GM19397 (cell line): ENCODE results near the gene ZMIZ1.

ENCODE experiments used
- ATAC-seq: cut with Tn5 transposase; IDR thresholded peaks from one replicate; pipeline ENCODE4 v1.9.1; 2021; ENCODE audit warnings: mild to moderate bottlenecking, moderate library complexity; ENCODE audit not compliant: unreplicated experiment

The ZMIZ1 gene

DNA sequence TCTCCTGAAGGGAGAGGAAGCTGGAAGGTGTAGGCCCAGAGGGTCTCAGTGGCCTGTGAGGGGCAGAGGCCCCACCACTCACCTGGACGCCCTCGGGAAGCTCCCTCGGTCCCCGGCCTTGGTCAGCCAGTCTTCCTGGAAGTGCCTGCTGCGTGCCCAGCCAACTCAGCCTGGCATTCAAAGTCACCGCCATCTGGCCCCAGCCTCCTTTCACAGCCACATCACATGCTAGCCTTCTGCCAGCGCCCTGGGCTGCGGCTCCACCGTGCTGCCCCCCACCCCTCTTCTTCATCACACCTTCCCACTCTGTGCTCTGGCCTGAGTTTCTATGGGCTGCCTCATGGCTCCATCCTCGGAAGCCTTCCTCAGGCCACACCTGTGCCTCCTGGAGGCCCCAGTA lies 98.0 kb downstream of the ZMIZ1 start:
- no peak for ATAC-seq

DNA sequence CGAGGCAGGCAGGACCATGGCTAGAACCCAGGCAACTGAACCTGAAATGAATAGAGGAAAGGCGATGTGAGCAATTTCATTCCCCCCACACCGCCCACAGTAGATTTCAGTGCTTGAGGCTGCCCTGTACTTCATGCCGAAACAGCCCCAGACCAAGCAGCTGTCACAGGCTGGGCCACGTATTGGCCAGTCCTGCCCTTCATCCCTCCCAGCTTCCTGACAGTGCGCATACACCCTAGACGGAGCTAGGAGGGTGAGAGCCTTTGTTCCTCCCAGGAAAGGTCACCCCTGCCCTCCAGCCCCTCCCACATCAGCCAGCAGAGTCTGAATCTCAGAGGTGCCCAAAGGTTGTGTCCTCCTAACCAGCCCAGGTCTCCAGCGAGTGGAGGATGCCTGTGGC lies 98.8 kb downstream of the ZMIZ1 start:
- no peak for ATAC-seq

DNA sequence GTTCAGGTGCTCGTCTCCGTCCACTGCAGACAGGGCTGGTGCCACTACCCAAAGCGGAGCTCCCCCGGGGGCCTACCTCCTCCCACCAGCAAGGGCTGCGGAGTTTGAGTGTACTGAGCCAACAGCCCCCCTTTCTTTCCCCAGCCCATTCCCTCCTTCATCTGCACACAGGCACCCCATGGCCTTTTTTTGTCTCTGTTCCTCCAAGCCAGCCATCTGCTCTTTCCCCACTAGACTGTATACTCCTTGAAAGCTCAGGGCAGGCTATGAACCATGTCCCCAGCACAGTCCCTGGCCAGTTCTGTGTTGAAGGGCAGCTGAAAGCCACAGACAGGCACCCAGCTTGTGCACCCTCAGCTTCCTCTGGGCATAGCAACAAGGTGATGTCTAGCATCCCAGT lies 99.4 kb downstream of the ZMIZ1 start:
- ATAC-seq, result no peak

DNA sequence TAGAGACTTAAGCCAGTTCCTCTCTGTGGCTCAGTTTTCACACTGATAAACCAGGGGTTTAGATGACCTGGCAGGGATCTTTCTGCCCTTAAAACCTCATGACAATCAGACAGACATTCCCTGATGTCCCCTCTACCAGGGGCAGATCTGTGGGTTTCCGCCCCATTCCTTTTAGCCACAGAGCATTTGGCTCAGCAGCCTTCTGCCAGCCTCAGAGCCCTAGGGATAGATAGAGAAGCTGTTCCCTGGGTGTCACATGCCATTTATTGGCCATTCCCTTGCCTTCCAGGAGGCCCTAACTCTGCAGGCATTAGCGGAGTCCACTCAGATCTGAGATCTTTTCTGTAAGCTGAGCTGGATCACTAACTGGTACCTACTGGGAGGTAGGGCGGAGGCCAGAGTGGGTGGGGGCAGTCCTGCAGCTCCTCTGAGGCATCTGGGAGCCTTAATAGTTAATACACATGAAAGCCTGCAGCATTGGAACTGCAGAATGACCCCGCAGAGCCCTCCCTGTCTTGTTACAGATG lies 101.5 kb downstream of the ZMIZ1 start:
- no peak for ATAC-seq

DNA sequence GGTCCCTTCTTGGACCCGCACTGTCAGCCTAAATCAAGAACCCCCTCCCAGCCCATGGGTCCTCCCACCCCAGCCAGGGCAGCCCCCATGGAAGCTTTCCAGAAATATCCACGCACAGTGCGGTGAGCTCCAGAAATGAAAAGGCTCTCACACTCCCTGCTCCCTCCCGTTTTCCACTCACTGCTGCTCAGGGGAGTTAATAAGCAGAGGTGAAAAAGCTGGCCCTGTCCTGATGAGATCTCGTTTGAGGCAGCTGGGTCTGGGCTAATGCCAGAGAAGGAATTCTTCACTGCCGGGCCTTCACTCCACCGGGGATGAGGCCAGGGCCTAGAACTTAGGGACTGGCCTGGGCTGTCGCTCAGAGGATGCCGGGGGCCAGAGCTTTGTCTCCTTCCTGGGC lies 102.2 kb downstream of the ZMIZ1 start:
- no peak for ATAC-seq

DNA sequence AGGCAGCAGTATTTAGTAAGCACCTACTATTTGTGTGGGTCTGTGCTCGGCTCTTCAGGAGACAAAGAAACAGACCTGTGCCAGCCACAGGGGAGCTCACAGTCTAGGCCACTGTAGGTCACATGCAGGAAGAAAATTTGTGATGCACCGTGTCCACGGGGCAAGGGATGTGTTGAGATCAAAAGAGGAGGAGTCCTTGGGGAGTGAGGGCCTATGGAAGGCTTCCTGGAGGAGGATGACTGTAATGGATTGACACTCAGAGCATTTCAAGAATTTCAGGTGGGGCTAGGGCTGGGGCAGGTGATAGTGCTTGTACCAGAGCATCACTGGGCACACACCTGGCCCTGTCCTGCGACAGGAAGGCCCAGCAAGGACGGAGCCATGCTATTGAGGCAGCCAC lies 102.7 kb downstream of the ZMIZ1 start:
- no peak for ATAC-seq

DNA sequence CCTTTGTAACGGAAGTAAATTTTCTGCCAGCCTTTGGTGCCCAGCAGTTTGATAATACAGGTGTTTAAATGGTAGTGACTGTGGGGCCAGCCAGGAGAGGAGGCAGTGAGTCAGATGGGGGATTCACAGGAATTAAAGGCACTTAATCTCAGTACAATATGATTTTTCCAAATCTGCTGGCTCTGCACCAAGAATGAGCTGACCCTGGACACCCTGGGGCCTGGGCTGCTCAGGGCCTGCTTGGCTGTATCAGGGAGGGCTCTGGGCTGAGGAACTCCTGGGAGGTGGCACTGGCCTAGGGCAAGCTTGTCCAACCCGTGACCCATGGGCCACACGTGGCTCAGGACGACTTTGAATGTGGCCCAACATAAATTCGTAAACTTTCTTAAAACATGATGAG lies 104.1 kb downstream of the ZMIZ1 start:
- ATAC-seq, result no peak

DNA sequence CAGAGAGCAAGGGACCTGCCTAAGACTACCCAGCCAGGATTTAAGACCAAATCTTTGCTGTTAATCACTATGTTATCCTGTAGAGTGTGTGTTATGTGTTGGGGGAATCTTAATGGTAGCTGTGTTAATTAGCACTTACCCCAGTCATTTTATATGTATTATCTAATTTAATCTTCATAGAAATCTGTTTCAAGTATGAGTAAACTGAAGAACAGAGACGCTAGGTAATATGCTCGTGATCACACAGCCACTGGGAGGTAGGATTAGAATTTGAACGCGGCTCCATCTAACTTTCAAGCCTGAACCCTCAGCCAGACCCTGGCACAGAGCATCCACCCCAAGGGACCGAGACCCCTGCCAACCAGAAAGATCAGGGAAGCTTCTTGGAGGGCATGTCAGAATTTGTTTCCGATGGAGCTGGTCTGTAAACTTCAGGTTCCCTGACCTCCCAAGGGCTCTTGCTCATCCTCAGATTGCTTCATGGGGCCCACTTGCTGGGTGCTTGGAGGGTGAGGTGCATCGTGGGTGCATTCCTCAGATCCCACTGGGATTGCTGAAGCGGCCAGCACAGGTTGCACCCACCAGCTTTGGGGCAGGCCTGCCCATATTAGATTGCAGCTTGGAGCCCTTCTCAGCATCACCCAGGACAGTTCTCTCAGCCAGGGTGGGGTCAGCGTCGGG lies 105.0 kb downstream of the ZMIZ1 start:
- no peak for ATAC-seq

DNA sequence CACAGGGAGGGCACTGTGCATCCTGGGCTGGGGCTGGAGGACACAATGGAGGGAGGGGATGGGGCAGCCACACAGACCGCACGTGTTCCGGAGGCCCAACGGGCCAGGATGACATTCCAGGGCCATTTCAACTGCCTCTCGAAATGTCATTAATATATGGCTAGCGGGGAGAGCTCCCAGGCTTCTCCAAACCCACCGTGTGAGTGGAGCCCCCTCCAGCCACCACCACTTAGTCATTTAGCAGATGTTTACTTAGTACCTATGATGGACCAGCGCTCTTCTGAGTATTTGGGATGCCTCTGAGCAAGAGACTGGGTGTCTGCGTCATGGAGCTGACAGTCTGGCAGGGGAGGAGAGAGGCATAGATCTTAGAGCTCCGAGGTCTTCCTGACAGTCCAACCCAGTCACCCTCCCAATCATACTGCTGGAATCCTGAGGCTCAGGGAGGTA lies 107.3 kb downstream of the ZMIZ1 start:
- no peak for ATAC-seq

DNA sequence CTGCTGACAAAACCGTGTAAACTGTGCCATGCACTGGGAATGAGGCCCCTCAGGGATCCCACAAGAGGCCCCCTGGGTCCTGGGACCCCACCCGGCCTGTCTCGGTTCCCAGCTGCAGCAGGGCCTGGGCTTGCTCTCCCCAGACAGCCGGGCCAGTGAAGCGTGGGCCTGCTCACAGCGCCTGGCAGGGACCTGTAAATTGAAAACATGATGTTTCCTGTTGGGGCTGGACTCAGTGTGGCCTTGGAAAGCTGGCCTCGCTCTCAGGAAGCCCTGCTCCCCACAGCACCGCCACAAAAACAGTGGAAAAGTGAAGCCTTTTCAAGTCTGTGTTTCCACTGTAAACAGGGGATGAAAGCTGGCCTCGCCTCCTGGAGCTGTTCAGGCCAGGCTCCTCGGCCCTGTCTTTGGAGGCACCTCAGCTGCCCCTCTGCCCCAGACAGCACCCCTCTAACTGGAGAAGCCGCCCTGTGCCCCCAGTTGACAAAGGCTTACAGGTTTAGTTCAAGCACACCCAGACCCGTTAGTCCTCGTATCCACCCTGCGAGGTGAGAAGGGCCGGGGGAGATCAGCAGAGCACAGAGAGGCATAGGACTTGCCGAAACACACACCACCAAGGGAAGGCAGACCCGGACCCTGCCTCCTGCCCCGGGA lies 108.3 kb downstream of the ZMIZ1 start:
- no peak for ATAC-seq

DNA sequence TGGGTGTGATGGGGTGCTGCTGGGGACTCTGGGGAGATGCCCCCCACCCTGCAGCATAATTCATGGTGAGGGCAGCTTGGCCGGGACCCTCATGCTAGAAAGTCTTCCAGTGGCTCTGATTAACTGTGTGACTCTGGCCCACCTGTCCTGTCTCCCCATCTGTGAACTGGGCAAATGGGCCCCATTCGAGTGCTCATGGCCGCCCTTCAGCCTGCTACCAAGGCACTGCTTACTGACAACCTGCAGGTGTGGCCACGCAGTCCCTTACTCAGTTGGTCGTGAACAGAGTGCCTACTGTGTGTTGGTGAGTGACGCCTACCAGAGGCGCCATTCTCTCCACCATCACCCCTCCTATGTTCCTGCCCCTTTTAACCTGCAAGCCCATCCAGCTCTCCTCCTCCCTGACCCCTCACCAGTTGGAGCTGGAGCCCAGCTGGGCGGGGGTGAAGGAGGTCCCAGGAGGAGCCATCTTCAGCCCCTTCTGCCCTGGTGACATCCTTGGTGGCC lies 109.4 kb downstream of the ZMIZ1 start:
- no peak for ATAC-seq

DNA sequence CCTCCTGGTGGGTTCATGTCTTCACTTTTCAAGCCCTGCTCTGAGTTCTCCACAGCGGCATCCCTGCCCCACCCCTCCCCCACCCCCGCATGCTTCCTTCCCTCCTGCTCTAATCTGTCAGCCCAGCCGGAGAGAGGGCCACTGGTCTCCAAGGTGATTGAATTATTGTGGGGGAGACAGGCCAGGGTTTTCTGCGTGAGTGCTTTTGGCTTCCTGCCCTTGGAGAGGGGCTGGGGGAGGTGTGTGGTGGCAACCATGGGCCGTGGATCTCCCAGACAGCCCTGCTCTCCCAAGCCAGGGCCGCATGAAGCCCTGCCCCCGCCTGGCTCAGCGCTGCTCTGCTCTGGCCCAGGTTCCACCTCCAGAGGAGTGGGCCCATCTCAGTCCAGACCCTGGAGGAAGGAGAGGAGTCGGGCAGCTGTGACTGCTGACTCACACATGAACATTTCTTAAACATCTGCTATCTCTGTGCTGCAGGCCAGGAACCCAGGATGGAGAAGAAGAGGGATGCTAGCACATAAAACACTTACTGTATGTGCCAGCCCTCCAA lies 109.9 kb downstream of the ZMIZ1 start:
- ATAC-seq, result no peak

DNA sequence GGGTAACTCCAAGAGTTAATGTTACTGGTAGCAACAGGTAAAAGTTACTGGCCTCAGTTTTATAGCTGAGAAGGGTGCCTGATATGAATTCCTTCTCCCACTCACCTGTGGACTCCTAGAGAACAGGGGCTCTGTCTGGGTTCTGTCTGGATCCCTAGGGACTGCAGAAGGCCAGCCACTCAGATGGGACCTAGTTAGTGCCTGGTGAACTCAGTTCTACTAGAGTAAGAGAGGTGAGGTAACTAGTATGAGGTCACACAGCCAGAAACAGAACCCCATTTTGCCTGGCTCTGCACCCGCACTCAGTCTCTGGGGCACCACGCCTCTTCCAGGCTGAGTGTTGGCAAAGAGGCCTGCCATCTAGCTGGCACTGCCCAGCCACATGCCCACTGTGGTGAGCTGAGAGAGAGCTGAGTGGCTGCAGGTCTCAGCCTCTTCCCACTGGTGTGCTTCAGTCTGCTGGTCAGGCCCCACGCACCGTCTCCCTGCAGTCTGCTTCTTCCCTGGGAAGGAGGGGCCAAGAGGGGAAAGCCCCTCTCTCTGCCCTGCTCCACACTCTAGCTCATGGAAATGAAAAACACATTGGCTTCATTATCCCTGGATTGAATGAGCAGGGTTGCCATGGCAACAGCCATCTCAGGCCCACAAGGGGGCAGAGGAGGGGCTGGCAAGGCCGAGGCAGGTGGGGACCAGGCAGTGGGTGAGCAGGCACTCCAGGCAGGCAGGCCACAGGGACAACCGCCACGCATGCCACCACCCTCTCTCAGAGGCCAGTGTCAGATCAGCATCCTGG lies 110.6 kb downstream of the ZMIZ1 start:
- ATAC-seq, result no peak

DNA sequence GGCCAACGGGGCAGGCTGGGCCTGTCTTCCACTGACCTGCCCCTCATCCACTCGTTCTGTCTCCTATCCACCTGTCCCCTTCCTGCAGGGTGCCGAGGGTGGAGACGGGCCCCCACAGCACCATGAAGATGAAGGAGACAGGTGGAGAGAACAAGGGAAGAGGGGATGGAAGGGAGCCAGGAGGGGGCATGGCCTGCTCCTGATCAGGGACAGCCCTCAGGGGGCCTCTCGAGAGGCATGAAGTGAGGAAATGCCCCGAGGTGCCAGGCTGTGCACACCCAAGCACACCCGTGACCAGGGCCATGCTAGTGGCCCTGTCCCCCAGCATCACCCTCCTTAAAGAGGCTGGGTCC lies 111.2 kb downstream of the ZMIZ1 start:
- ATAC-seq, result no peak

DNA sequence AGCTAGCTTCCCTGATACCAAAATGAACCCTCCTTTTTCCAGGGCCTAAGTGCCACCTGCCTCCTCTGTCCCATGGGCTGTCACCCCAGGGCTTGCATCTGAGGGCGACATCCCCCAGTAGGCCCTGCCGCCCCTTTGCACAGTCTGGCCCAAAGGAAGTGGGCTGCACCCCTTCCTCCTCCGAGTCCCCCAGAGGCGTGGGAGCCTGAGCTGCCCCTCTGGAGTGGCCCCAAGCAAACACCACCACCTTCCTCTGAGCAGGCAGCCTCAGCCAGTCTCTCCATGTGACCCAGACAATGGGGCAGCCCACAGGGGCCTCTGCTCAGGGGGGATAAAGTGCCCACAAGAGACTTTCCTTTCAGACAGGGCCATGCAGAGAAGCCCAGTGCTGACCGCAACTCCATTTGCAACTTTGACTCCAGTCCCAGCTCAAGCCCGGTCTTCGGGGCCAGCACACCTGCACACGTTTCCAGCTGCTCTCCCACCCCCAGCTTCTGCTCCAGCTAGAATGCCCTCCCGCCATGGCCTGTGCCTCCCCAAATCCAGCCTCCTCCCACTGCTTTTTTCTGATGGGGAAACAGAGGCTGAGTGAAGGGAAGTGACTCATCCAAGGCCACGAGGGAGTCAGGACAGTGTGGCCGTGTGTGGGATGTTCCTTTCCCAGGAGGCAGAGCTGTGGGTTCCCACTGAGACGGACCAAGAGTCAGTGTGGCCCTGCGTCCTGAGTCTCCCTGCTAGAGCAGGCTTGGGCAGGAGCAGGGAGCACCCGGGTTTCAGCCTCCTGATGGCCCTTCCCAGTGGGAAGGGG lies 111.9 kb downstream of the ZMIZ1 start:
- no peak for ATAC-seq

DNA sequence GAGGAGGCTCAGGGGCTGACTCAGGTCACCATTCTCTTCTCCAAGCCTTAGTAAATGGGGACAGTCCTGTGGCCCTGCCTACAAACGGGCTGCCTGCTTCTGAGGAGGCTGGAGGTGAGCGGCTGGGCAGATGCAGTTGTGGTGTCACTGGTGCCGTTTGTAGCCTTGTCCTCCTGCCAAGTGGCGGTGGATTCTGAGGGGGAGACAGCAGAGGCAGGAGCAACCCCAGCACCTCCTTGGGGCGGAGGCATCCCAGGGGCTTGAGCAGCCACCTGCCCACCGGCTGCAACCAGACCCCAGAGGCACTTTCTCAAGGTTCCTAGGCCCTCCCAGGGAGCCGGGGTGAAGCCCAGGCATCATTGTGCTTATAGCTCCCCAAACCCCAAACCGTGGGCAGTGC lies 112.5 kb downstream of the ZMIZ1 start:
- no peak for ATAC-seq

DNA sequence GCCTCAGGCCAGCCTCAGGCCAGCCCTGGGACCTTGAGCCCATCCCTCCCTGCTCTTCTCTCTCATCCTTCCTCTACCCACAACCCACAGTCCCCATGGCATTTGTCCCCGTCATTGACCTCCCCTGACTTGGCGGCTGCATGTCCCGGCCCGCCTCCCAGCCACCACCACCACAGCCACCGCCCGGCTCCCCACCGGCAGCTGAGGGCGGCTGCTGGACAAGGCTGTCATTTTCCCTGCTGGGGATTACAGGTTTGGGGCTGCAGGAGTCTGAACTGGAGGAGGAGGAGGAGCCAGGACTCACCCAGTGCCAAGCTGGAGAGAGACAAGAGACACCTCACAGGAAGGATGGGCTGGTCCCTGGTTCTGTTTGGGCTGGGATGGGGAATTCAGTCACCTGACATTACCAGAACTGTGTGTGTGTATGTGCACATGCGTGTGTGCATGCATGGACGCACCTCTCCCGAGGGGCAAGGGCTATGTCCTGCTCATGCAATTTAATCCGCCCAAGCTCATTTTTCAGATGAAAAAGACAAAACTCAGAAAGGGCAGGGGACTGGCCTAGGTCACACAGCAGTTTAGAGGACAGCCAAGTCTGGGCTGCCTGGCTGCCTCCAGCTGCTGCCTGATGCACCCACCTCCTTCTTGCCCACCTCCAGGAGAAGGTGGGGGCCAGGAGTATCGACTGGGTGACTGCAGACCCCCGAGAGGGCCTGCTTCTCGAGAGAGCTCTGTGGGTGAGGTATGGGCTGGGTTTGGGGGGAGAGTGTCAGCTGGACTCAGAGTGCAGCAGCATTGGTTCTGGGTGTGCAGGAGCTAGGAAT lies 113.1 kb downstream of the ZMIZ1 start:
- ATAC-seq, result no peak

DNA sequence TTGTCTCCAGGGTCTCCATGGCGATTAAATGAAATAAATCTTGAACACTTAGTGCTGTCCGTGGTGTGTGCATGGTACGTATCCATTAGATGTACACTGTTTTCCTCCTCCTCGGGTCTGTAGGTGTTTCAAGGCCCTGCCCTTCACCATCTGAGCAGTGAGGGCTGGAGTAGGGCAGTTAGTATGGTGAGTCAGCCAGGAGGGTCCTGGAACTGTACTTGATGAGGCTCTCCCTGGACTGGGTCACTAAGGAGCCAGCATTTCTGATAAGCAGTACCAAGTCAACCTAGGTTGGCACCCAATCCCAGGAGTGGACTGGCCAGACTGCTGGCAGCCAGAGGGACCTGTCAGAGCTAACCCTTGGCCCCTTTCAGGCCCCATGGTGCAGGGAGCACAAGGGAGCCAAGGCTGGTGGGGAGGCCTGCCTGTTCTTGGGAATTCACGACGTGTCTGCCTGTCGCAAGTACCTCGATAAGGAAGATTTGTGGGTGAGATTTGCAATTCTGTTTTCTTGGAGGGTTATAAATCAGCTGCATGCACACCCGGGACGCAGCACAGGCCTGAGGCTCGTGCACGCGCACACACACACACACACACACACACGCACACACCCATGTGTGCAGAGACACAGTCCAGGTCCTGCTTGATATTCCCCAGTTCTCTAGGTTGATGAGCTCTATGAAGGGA lies 114.2 kb downstream of the ZMIZ1 start:
- no peak for ATAC-seq

DNA sequence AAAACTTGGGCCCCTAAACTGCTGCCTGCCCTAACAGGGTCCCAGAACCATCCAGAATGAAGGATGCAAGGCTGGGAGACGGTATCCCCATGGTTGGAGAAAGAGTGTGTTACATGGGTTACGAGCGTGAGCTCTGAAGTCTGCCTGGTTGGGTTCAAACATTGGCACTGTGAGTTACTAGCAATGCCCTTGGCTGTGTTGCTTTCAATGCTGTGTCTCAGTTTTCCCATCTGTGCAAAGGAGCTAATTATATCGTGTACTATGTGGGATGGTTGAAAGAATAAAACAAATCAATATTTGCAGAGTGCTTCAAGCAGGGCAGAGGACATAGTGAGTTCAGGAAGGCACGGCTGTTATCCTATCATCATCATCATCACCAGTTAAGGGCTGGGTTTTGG lies 114.7 kb downstream of the ZMIZ1 start:
- ATAC-seq, result no peak
